KBM-7 (cell line): ENCODE results near the gene SUCLG2.

Experiments
- DNase-seq: peaks from one replicate; pipeline ENCODE4 v3.0.0-alpha.2; 2015
- in situ Hi-C: fragments of 300-500 bp; cut with MboI; formaldehyde crosslinking; loops from 2 replicates; pipeline ENCODE4 v1.14.3; 2020; ENCODE audit warnings: low sequenced_read_pairs, low pct_unique_long_range_greater_than_20kb, mixed read lengths

SUCLG2 gene

DNA sequence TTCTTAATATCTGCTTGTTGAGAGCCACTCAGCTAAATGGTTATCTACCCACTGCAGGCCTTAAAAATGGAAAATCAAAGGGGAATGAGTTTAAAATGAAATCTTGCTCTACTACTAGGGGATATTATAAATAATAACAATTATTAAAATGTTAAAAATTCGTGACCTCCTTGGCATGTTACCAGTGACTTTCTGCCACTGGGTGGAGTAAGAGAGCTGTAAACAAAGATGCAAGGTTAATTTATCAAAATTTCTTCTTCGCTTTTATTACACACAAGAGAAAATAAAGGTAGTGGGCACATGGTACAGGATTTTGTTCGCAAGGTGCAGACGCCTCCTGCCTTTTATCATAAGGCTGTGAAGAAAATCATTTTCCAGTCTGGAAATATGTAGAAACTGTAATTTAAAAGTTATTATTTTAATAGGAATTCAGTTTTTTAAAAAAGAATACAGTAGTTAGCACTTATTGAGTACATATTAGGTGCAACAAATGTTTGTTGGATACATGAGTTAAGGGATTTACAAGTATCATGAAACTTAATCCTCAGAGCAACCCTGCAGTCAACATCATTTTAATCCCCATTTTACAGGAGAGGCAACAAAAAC lies 272.6 kb downstream of the SUCLG2 start:
- in situ Hi-C loops: loop anchor here (25.0 kb wide), 2 partner anchors 281 to 406 kb away; partner anchors contain the start of gene SUCLG2
- peak; percentile 28 for DNase-seq

DNA sequence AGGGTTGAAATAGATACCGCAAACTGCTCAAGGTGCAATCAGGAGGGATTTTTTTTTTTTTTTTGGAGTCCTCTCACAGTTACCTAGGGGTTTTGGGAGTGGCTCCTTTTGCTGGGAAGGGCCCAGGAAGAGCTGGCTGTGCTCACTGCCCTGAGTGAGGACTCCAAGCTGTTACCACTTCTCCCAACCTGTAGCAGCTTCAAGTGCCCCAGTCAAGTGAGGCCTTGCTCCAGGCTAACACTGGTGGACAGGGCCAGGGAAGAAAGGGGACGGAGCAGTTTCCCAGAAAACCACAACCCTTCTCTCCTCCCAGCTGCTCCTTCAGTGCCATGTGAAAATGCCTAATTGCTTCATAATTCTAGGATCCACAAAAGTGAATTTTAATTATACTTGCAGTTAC lies 274.3 kb downstream of the SUCLG2 start:
- in situ Hi-C loops: loop anchor here (25.0 kb wide), 2 partner anchors 282 to 407 kb away; partner anchors contain the start of gene SUCLG2
- DNase-seq: no peak

DNA sequence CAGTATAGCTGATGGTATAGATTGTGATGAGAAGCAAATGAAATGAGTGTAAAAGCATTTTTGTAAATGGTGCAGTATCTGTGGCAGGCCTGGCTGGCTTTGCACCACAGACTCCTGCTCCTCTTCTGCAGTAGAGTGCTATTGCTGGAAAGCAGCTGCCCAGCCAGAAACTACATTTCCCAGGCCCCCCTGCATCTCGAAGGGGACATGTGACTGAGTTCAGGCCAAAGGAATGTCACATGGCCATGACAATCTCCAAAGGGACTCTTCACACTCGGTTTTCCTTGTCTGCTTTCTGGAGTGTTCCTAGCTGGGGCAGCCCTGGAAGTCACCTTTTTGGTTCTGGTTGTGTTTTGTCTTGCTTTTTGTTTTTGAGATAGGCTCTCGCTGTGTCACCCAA lies 277.1 kb downstream of the SUCLG2 start:
- DNase-seq: no peak
- in situ Hi-C loops: loop anchor here (25.0 kb wide), 2 partner anchors 285 to 410 kb away; partner anchors contain the start of gene SUCLG2

DNA sequence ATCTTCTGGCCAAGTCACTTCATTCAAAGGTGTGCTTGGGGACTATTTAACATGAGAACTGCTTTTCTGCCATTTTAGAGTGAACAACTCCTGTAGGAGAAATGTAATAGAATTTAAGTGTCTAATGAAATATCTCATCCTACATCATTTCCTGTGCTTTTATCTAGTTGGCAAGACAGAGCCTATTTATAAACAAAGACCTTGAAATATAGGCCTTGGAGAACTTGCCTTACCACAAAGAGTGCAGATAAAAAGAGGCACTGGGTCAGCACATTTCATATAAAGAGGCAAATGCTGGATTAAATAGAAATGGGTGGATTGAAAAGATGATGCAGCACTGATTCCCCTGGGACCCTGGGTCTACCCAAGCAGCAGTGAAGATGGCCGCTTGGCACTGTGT lies 278.0 kb downstream of the SUCLG2 start:
- DNase-seq: no peak
- in situ Hi-C loops: loop anchor here (25.0 kb wide), 2 partner anchors 286 to 411 kb away; partner anchors contain the start of gene SUCLG2

DNA sequence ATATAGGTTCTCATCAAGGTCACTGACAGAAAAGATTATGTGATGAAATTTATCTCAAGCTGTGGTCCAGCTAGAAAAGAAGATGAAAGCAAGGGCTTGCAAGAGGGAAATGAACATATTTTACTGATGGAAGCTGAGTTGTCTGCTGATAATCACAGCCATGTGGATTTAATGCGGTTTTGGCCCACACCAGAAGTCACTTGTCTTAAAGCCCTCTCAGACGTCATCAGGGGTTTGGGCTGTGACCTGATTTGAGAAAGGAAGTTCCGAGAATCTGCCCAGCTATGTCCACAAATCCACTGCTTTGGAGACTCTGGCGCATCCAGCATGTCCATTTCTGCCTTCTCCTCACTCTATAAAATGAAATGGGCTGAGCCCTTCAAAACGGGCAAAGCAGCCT lies 278.4 kb downstream of the SUCLG2 start:
- DNase-seq: no peak
- in situ Hi-C loops: loop anchor here (25.0 kb wide), 2 partner anchors 286 to 411 kb away; partner anchors contain the start of gene SUCLG2

DNA sequence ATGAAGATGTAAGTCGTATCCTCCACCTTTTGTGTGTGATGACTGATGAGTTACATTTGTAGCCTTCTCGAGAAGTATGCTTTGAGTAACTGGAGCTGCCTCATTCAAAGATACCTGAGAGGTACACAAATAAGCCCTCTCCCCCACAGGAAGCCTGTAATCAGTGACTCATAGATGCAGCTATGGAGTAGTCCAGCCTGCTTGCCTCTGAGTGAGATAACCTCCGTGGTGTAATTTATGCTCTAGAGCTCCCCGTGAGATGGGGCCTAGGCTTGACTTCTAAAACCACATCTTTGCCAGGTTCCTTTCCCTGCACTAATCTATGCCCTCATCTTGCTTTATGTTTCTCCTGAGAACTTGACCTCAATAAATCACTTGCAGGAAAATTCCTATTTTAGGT lies 291.7 kb downstream of the SUCLG2 start:
- no peak for DNase-seq
- in situ Hi-C loops: no loop called here

DNA sequence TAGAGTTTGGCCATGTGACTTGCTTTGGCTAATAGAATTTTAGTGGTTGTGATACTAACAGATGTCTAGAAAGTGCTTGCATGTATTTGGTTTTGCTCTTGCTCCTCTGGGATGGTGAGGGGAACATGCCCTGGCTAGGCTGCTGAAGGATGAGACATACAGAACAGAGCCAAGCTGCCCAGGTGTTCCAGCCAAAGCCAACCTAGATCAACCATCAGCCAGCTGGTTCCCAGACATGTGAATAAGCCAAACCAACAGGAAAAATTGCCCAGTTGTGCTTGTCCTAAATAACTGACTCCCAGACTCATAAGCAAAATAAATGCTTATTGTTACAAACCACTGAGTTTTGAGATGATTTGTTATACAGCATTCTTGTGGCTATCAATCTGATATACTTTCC lies 292.6 kb downstream of the SUCLG2 start:
- in situ Hi-C loops: no loop called here
- no peak for DNase-seq

DNA sequence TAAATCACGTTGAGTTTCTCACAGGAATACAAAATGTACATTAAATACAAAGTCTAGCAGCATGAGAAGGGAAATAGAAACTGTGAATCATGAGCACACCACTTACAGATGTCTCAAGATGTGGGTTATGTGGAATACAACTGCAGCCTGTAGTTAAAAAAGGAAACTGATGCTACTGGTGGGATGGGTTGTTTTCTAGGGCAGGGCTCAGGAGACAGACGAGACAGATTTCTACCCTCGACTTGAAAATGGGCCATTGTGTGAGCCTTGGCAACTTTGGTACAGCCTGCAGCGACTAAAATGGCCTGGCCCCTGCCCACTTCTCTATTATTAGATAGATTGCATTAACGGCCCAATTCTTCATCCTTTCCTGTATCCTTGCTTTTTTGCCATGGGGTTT lies 293.1 kb downstream of the SUCLG2 start:
- DNase-seq: no peak
- in situ Hi-C loops: no loop called here

DNA sequence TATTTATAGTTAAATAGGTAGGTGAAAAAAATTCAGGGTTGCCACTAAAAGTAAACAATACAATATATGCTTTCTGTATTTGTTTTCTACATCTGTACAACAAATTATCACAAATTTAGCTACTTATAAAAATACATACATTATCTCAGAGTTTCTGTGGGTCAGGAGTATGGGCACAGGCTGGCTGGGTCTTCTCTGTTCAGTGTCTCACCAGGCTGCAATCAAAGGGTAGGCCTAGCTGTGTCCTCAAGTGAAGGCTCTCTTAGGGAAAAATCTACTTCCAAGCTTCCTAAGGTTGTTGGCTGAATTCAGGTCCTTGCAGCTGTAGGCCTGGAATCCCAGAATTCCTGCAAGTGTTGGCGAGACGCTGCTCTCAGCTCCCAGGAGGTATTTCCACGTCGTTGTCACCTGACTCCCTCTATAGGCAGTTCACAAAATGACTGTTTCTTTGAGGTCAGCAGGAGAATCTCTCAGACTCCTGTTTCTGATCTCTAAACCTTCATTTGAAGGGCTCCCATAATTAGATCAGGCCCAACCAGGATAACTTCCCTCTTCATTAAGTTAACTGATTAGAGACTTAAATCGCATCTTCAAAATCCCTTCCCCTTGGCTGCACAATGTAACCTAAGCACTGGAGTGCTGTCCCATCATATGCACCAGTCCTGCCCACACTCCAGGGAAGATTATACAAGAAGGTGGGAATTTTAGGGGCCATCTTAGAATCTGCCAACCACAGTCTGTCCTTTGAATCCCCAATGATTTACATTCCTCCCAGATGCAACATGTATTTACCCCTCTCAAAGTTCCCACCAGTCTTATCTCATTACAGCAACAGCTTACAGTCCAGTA lies 296.6 kb downstream of the SUCLG2 start:
- DNase-seq: peak; percentile 14
- in situ Hi-C loops: no loop called here

DNA sequence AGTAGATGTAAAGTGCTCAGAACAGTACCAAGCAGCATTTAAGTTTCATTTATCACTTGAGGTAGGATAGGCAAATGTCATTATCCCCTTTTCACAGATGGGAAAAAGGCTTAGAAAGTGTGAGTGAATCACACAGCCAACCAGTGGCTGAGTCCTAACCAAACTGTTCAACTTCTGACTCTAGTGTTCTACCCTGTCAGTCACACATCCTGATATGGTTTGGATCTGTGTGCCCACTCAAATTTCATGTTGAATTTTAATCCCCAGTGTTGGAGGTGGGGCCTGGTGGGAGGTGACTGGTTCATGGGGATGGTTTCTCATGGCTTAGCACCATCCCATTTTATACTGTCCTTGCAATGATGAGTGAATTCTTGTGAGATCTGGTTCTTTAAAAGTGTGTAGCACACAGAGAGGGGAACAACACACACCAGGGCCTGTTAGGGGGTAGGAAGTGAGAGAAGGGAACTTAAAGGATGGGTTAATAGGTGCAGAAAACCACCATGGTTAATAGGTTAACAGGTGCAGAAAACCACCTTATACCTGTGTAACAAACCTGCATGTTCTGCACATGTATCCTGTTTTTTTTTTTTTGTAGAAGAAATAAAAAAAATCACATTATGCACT lies 304.7 kb downstream of the SUCLG2 start:
- no peak for DNase-seq

DNA sequence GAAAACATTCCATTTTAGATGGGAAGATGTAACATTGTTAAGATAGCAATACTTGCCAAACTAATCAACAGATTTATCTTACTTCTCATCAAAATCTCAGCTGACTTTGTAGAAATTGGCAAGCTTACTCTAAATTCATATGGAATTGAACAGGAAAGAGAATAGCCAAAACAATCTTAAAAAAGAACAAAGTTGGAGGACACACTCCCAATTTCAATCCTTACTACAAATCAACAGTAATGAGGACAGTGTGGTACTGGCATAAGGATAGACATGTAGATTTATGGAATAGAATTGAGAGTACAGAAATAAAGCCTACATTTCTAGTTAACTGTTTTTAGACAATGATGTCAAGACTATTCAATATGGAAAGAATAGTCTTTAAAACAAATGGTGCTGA lies 308.3 kb downstream of the SUCLG2 start:
- in situ Hi-C loops: no loop called here
- no peak for DNase-seq

More for the DNA sequence above, 304.7 kb downstream of the SUCLG2 start:
- in situ Hi-C loops: no loop called here

DNA sequence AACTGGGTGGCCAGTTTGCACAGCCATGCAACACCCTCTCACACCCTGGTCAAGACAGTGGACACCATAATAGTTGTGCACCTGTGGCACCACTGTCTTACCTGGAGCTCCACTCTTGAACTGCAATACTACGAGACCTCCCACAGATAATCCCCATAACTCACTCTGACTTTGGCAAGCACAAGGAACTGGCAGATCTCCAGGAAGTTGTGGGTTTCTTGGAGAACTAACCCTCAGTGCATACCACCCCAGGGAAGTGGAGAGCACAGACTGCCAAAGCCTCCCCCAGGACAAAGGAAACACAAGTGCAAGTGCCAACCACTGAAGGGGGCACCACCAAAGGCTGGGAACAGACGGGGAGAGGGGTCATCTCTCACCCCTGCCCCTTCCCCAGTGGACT lies 318.6 kb downstream of the SUCLG2 start:
- in situ Hi-C loops: no loop called here
- DNase-seq: peak; percentile 9

DNA sequence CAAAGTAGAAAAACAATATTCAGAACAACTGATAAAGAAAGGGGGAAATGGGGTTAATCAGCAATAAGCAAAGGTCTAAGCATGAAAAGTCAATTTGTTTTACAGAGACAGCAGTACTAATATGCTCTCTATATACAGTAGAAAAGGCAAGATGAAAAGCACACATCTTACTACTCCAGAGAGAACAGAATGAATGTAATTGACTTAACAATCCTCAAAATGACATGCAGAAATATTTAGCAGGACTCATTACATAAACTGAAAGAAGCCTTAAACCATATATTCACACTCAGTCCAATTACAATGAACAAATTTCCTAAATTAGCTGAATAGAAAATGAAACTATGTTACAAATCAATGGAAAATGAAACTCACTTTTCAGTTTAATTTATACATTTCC lies 319.8 kb downstream of the SUCLG2 start:
- no peak for DNase-seq
- in situ Hi-C loops: no loop called here

DNA sequence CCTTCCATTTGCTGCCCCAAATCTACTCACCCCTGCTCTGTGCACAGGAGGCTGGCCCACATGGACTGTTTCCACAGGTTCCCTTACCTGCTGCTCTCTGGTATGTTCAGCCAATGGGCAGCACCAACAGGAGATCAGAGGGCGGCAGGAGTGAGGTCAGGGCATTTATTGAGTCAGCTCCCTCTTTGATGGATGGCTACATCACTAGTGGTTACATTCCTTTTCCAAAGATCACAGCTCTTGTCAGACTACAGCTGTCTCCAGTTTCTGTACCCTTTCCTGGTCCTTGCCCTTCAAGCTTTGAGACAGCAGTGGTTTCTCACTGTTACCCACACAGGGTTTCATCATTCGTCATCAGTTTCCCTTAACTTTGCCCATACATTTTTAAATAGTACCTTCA lies 325.1 kb downstream of the SUCLG2 start:
- in situ Hi-C loops: no loop called here
- no peak for DNase-seq

DNA sequence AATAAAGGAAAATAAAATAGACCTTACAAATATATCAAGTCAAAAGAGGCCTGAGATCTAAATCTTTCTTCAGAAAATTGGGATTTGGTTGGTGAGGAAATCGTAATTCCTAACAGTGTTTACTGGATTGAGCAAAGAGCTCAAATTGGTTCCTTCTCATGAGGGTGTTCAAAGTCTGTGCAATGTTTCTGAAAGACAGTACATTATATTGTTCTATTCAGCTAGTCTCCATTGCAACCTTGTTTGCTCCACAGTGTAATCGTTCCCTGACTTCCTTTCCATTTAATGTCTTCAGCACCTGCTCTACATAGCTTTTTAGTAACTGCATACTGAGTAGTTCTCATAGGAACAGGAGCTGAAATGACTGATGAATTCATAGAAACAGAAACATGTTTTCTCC lies 326.8 kb downstream of the SUCLG2 start:
- in situ Hi-C loops: no loop called here
- DNase-seq: no peak

DNA sequence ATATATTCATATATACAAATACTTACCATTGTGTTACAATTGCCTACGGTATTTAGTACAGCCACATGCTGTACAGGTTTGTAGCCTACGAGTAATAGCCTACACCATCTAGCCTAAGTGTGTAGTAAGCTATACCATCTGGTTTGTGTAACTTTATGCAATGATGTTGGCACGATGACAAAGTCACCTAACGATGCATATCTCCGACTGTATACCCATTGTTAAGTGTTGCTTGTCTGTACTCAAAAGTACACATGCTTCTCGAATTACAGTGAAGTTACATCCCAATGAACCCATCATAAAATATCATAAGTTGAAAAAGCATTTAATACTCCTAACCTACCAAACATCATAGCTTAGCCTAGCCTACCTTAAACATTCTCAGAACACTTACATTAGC lies 329.2 kb downstream of the SUCLG2 start:
- in situ Hi-C loops: no loop called here
- DNase-seq: no peak
